NCI-H1417 treated with DMSO at 0.1 percent for 48 hours (cell line): ENCODE measurements around the gene PSMD11.
"Not testable (repeated sequence)": the region's sequence is repeated elsewhere in the genome, so short reads cannot be mapped to it uniquely, and the experiment has no call there.

ENCODE experiments used
- DNase-seq: peaks from one replicate; lab custom pipeline; 2025; lab: John Stamatoyannopoulos, UW

The PSMD11 gene

DNA sequence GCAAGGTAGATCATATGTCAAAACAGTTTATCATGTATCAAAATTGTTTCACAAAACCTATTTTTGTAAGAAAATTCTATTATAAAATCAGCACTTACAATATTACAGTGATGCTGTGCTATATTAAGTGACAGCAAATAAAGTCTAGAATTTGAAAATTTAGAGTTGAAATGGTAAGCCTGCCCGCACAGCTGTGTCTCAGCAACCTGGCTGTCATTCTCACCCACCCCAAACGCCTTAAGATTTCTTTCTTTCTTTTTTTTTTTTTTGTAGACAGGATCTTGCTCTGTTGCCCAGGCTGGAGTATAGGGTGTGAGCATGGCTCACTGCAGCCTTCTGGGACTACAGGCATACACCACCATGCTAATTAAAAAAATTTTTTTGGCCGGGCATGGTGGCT is 69.3 kb downstream of the PSMD11 start:
- no peak for DNase-seq

- no peak for DNase-seq
Observed at GRCh38 chr17:32514606-32515005, 70.3 kb downstream of the PSMD11 start.

GRCh38 chr17:32515677-32516383 is 71.5 kb downstream of the PSMD11 start:
- no peak for DNase-seq

- DNase-seq, result peak; percentile 67
Observed at GRCh38 chr17:32516450-32516849, 72.1 kb downstream of the PSMD11 start.

GRCh38 chr17:32516940-32517701 is 72.8 kb downstream of the PSMD11 start:
- DNase-seq, result no peak

- no peak for DNase-seq
Observed at GRCh38 chr17:32517982-32518381, 73.7 kb downstream of the PSMD11 start.

DNA sequence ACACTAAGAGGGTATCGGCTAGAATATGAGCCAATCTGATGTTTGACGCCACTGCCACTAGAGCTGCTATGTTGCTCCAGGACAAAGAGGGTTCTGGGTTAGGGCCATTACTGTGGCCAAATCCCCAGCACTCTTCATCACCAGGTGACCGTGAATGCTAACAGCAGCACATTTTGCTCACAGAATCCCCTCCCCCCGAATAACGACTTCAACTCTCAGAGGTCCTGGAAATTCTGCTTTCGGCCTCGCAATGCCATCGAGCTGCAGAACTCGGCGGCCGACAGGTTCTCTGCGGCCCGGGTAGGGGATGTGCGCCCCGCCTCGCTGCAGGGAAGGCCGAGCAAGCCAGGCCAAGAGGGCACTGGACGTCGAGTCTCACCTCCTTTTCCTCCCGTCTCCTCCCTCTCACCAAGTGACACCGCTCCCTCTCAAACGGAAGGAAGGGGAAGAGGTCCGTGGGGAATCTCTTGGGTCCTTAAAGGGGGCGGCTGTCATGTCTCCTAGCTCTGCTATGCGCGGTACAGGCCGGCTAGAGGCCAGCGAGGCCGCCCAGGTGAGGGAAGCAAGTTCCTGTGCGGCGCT is 74.4 kb downstream of the PSMD11 start:
- no peak for DNase-seq

- DNase-seq, result peak; percentile 69
Observed at GRCh38 chr17:32519228-32520103, 75.2 kb downstream of the PSMD11 start.

DNA sequence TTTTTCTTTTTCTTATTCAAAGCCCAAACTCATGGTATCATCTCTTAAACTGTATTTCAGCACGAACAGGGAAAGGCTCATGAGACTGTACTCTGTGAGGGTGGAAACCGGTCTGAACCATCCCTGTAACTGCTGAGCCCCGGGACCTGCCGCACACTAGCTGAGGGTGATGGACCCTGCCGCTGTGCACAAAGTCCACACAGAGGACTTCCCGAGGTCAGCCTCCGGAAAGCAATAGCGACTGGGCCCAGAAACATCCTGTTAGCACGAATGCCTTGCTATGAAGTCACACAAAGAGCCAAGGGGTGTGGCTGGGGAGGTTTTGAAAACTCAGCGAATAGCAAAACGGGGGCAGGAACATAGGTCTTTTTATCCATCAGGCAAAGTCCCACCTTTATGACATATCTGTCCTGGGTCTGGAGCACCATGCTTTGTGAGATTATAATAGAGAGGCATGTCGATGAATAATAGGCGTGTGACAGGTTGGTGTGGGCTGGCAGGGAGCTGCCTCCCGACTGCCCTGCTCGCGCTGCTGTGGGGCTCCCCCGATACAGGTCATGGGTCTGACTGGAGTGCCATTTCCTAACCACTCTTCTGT is 75.9 kb downstream of the PSMD11 start:
- DNase-seq, result peak; percentile 33

GRCh38 chr17:32520737-32521404 is 76.6 kb downstream of the PSMD11 start:
- DNase-seq, result no peak

GRCh38 chr17:32523017-32523680 is 78.8 kb downstream of the PSMD11 start:
- no peak for DNase-seq

DNA sequence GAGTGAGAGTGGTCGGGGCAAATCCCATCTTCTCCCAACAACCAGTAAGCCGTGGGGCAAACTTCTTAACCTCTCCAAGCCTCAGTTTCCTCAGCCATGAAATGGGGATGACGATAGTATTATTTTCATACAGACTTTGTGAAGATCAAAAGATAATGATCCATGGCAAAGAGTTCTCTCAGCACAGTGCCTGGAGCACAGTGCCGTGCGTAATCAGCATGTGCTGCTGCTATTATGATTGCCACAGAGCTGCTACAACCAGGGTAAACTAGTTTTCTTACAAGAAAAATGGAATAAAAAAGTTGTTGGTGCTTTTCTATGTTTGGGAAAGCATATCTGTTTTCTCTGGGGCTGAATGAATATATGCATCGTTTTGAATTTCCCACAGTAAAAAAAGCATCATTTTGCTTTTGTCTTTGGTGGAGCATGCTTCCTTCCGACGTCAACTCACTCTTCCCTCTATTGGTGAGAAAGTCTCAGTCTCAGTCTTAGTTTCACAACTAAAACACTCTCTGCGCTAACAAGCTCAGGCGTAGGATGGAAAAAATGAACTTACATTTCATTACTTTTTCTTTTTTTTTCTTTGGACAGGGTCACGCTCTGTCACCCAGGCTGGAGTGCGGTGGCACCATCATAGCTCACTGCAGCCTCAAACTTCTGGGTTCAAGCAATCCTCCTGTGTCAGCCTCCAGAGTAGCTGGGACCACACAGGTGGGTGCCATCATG is 79.7 kb downstream of the PSMD11 start:
- DNase-seq, result no peak

DNA sequence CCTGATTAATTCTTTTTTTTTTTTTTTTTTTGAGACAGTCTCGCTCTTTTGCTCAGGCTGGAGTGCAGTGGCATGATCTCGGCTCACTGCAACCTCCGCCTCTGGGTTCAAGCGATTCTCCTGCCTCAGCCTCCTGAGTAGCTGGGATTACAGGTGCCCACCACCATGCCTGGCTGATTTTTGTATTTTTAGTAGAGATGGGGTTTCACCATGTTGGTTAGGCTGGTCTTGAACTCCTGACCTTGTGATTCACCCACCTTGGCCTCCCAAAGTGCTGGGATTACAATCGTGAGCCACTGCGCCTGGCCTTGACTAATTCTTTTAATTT is 80.2 kb downstream of the PSMD11 start:
- not testable (repeated sequence) for DNase-seq

DNA sequence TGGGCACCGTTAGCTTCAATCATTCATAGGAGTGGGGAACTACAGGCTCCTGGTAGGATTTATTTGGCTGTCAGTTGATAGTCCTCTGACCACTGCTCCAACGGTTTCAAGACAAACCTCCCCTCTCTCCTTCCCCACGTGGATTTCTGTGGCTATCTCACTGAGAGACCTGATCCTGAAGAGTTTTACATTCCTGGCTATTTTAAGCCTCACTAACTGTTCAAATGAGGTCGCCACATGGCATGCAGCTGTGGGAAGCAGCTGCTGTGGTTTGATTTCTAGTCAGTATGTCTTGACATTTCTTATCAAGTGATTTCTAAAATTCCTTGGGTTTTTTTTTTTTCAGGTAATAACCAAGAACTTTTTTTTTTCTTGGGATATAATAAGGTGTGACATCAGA is 80.8 kb downstream of the PSMD11 start:
- DNase-seq, result no peak

- no peak for DNase-seq
Observed at GRCh38 chr17:32527146-32527545, 82.8 kb downstream of the PSMD11 start.

- DNase-seq, result no peak
Observed at GRCh38 chr17:32528825-32529224, 84.5 kb downstream of the PSMD11 start.

DNA sequence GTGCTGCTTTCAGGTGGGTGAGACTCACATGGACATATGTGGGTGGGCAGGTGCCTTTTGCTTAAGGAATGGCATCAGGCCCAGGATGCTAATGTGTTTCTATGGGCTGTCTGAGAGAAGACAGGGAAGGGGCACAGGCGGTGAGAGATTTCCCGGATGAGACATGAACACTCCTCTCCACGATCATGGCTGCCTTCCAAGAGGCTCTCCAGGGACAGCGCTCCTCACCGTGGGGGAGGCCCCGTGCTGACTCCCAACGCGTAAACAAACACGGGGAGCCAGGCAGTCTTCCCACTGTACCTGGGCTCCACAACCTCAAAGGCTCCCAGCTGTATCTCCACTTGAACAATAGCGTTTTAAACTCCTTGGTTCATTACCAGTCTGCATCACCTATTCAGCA is 85.3 kb downstream of the PSMD11 start:
- DNase-seq, result peak; percentile 11
